IMR-90 (cell line): ENCODE data around the gene CPA4. TPM values are rescaled to one million over a fixed set of nuclear protein-coding genes. Genes with fewer than 3 reads are reported as not detected.

Experiments
- ATAC-seq: fragments of 200-7000 bp; cut with Tn5 transposase; 2 replicates; pipeline ENCODE4 v1.9.1; 2020; ENCODE audit warnings: low read depth, mild to moderate bottlenecking, moderate library complexity
- BruUV-seq: library from RNA; stranded (reverse); fragments of 400-500 nt; replicated peaks from 2 replicates; lab custom pipeline; 2021; lab: Mats Ljungman, UMichigan
- CTCF ChIA-PET: fragments of 300-600 bp; formaldehyde crosslinking; extraction: SDS; loops from one replicate; lab custom pipeline; 2021; ENCODE audit warnings: antibody characterized with exemption; lab: Yijun Ruan, JAX
- POLR2A ChIA-PET: fragments of 300-600 bp; sonication (Branson Sonifier 250); formaldehyde crosslinking; loops from one replicate; lab custom pipeline; 2022; ENCODE audit warnings: antibody characterized with exemption; ENCODE audit not compliant: unreplicated experiment; lab: Charles Lee
- DNase-seq: peaks from one replicate; pipeline ENCODE4 v3.0.0; 2013
- H2AFZ ChIP-seq: replicated peaks from 2 replicates; pipeline ENCODE3; 2013; ENCODE audit warnings: low read length, mild to moderate bottlenecking; ENCODE audit not compliant: poor library complexity
- H2AK5ac ChIP-seq: 2 replicates; pipeline ENCODE4 v1.6.1; 2013; ENCODE audit warnings: low read depth, low read length, inconsistent platforms
- H2AK9ac ChIP-seq: replicated peaks from 2 replicates; pipeline ENCODE3; 2013; ENCODE audit warnings: mild to moderate bottlenecking, low read depth, low read length, moderate library complexity; ENCODE audit not compliant: poor library complexity
- H2BK120ac ChIP-seq: 2 replicates; pipeline ENCODE4 v1.6.1; 2013; ENCODE audit warnings: low read depth, low read length, inconsistent platforms
- H2BK15ac ChIP-seq: 3 replicates; pipeline ENCODE4 v1.6.1; 2013; ENCODE audit warnings: low read depth, low read length, inconsistent platforms
- H2BK20ac ChIP-seq: 2 replicates; pipeline ENCODE4 v1.6.1; 2013; ENCODE audit warnings: low read depth, mild to moderate bottlenecking, inconsistent platforms, low read length, moderate library complexity
- H2BK5ac ChIP-seq: 2 replicates; pipeline ENCODE4 v1.6.1; 2013; ENCODE audit warnings: mild to moderate bottlenecking, low read depth, low read length, inconsistent platforms; ENCODE audit not compliant: poor library complexity, severe bottlenecking
- H3K14ac ChIP-seq: replicated peaks from 2 replicates; pipeline ENCODE4 v1.6.1; 2013; ENCODE audit warnings: low read depth, low read length, inconsistent platforms
- H3K18ac ChIP-seq: 2 replicates; pipeline ENCODE4 v1.6.1; 2013; ENCODE audit warnings: low read depth, low read length, control low read depth
- H3K23ac ChIP-seq: 2 replicates; pipeline ENCODE4 v1.6.1; 2013; ENCODE audit warnings: low read depth, low read length, inconsistent platforms
- H3K27ac ChIP-seq: 2 replicates; pipeline ENCODE4 v1.5.1; 2013; ENCODE audit warnings: mild to moderate bottlenecking, control low read depth, low read length; ENCODE audit not compliant: insufficient read depth
- H3K27me3 ChIP-seq: 2 replicates; pipeline ENCODE4 v1.6.1; 2013; ENCODE audit warnings: low read length; ENCODE audit not compliant: control insufficient read depth, insufficient read depth
- H3K36me3 ChIP-seq: 2 replicates; pipeline ENCODE4 v1.6.1; 2013; ENCODE audit warnings: low read length, mixed read lengths; ENCODE audit not compliant: control insufficient read depth, insufficient read depth
- H3K4ac ChIP-seq: 2 replicates; pipeline ENCODE4 v1.6.1; 2013; ENCODE audit warnings: low read depth, low read length, inconsistent platforms
- H3K4me1 ChIP-seq: 2 replicates; pipeline ENCODE4 v1.6.1; 2013; ENCODE audit warnings: low read length, mixed read lengths; ENCODE audit not compliant: control insufficient read depth, insufficient read depth
- H3K4me2 ChIP-seq: 2 replicates; pipeline ENCODE4 v1.6.1; 2013; ENCODE audit warnings: low read depth, mild to moderate bottlenecking, control low read depth, low read length, moderate library complexity
- H3K4me3 ChIP-seq: 2 replicates; pipeline ENCODE4 v1.5.1; 2013; ENCODE audit warnings: low read depth, mild to moderate bottlenecking, control low read depth, low read length, moderate library complexity; ENCODE audit not compliant: insufficient read depth
- H3K56ac ChIP-seq: 2 replicates; pipeline ENCODE4 v1.6.1; 2013; ENCODE audit warnings: low read length, inconsistent platforms; ENCODE audit not compliant: insufficient read depth; ENCODE audit errors: extremely low read depth
- H3K79me1 ChIP-seq, 2 experiments: 2 replicates each; pipeline ENCODE4 v1.6.1; 2013; ENCODE audit warnings: low read length in 2 of 2, inconsistent platforms in 1 of 2, low read depth in 1 of 2
- H3K9ac ChIP-seq: 2 replicates; pipeline ENCODE4 v1.6.1; 2013; ENCODE audit warnings: low read depth, low read length, control low read depth
- H3K9me1 ChIP-seq: 2 replicates; pipeline ENCODE4 v1.6.1; 2013; ENCODE audit warnings: low read length, inconsistent platforms; ENCODE audit not compliant: insufficient read depth
- H3K9me3 ChIP-seq: 2 replicates; pipeline ENCODE4 v1.6.1; 2013; ENCODE audit warnings: low read length; ENCODE audit not compliant: control insufficient read depth, insufficient read depth
- H4K20me1 ChIP-seq: 2 replicates; pipeline ENCODE4 v1.6.1; 2013; ENCODE audit warnings: low read length, inconsistent platforms; ENCODE audit not compliant: insufficient read depth
- H4K5ac ChIP-seq: 2 replicates; pipeline ENCODE4 v1.6.1; 2013; ENCODE audit warnings: mild to moderate bottlenecking, low read depth, low read length, control low read depth
- H4K8ac ChIP-seq, 2 experiments: 2 replicates each; pipeline ENCODE4 v1.6.1; 2013; ENCODE audit warnings: low read depth in 2 of 2, low read length in 2 of 2, control low read depth in 1 of 2, inconsistent platforms in 1 of 2
- H4K91ac ChIP-seq: 2 replicates; pipeline ENCODE4 v1.6.1; 2013; ENCODE audit warnings: low read depth, low read length, inconsistent platforms; ENCODE audit not compliant: insufficient read depth
- CHD1 ChIP-seq: IDR thresholded peaks from 2 replicates; pipeline ENCODE4 v1.6.1; 2012; ENCODE audit warnings: low read depth, low read length, improper control_type of control experiment
- MXI1 ChIP-seq: IDR thresholded peaks from 2 replicates; pipeline ENCODE4 v1.6.1; 2012; ENCODE audit warnings: low read depth, mild to moderate bottlenecking, low read length, moderate library complexity, borderline replicate concordance
- SMC3 ChIP-seq: fragments of 150-350 bp; IDR thresholded peaks from 2 replicates; pipeline ENCODE4 v1.6.1; 2016; ENCODE audit warnings: low read depth, mild to moderate bottlenecking, antibody characterized with exemption, low read length, moderate library complexity
- WGBS, 2 experiments: methylation state at CpG; one replicate each; pipeline versions ENCODE4 v1.1.5 to v1.1.7; 2013; ENCODE audit warnings: missing lambda C conversion rate in 2 of 2; ENCODE audit not compliant: insufficient read length in 1 of 2; ENCODE audit errors: extremely low coverage in 2 of 2; 5-methylcytosine and 5-hydroxymethylcytosine counted together
- dilution Hi-C: fragments of 300-500 bp; cut with HindIII; formaldehyde crosslinking; loops from one replicate; pipeline ENCODE4 v1.14.3; 2018; ENCODE audit warnings: low sequenced_read_pairs; ENCODE audit not compliant: unreplicated experiment
- in situ Hi-C: fragments of 300-500 bp; cut with MboI; formaldehyde crosslinking; loops from 3 replicates; pipeline ENCODE4 v1.14.3; 2019; ENCODE audit warnings: low sequenced_read_pairs, inconsistent platforms, mixed read lengths
- intact Hi-C: fragments of 100-400 bp; cut with micrococcal nuclease; formaldehyde crosslinking; loops from 2 replicates; pipeline ENCODE4 v1.10.0; 2022
- polyA plus RNA-seq, 3 experiments: library from polyadenylated mRNA; depleted of rRNA; stranded (reverse); fragments of >200 nt; gene quantifications; 2 replicates each; pipeline ENCODE4 v1.2.3, GENCODE V29; 2012; ENCODE audit warnings: low replicate concordance in 1 of 3
- total RNA-seq: library from RNA; depleted of rRNA; stranded (reverse); fragments of >200 nt; gene quantifications from 2 replicates; pipeline ENCODE4 v1.2.3, GENCODE V29; 2012

Gene CPA4
- total and polyA plus RNA-seq, 2 of the 4 experiments (the other 2 are of a cell fraction): 316 to 365 TPM

DNA sequence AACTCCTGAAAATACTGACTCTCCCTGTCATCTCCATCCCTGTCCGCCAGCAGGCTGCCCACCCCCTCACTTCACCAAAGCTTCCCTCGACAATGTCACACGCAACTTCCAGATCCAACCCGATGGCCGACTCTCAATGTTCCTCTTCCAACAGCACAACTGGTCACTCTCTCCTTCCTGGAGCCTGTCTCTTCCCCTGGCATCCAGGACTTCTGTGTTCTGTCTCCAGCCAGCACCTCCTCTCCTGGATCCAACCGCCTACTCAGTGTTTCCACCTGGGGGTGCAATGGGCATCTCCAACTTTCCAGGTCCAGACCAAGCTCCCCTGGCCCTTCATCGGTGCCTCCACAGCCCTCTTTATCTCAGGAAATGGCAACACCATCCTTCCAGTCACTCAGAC lies 60.2 kb downstream of the CPA4 start:
- Histone ChIP-seq H3K9ac (no peak overlapping the region), H3K79me1 (peaks cover 0 to 6% of the 10 kb centered on the region in 2 experiments; a peak in 1 of 4 replicates), H2AFZ (peak overlapping the region; percentile 68), H2AK9ac (peak overlapping the region; percentile 97), H4K5ac (peak overlapping the region; percentile 95), H3K27ac (peak overlapping the region; percentile 83), H3K18ac (peak overlapping the region; percentile 93), H2BK5ac (peak overlapping the region; percentile 87), H2BK20ac (peak overlapping the region; percentile 97), H3K14ac (peak overlapping the region; percentile 70), H3K4ac (peak overlapping the region; percentile 93), H4K91ac (peak overlapping the region; percentile 94), H3K9me3 (no peaks in the 10 kb centered on the region), H3K4me1 (peaks cover 29% of the 10 kb centered on the region), H3K9me1 (peaks cover 25% of the 10 kb centered on the region), H3K4me2 (0 out of 2 replicates have a peak overlapping the region, but pooled peaks have one; percentile 53), H3K27me3 (no peaks in the 10 kb centered on the region), H2BK15ac (peak overlapping the region; percentile 98), H2AK5ac (peak overlapping the region; percentile 99), H3K23ac (peak overlapping the region; percentile 37; the same call in 1 of the 2 replicates), H3K56ac (no peak overlapping the region), H3K4me3 (no peak overlapping the region), H2BK120ac (peak overlapping the region; percentile 92), H3K36me3 (no peaks in the 10 kb centered on the region), H4K8ac (peak overlapping the region; percentile 82 to 90), H4K20me1 (no peaks in the 10 kb centered on the region)
- in situ Hi-C loops: no loop called here
- intact Hi-C loops: loop anchor here (10.0 kb wide), 1 partner anchor 142 kb away; the partner anchor contains the start of gene MEST
- CTCF ChIA-PET: interaction anchor here (0.6 kb wide), 1 partner anchor 8 kb away, joined by 3 read pairs; no protein-coding TSS in a partner anchor
- dilution Hi-C loops: no loop called here
- DNase-seq (no peak), ATAC-seq (no peak)
- 80% methylated on average over 6 of the region's 7 CpGs; no CpG with 5 or more reads in 1 of the 2 experiments for WGBS, 2 experiments
- no TSS peak for BruUV-seq
- POLR2A ChIA-PET: no interaction called here
- TF ChIP-seq MXI1: no peak
- no peak for TF ChIP-seq CHD1
- no peak for TF ChIP-seq SMC3
